HG02884 (cell line): ENCODE results near the gene SLC35E3.

Experiments
- ATAC-seq: cut with Tn5 transposase; IDR thresholded peaks from one replicate; pipeline ENCODE4 v1.9.1; 2021; ENCODE audit warnings: mild to moderate bottlenecking, moderate library complexity; ENCODE audit not compliant: unreplicated experiment

Gene SLC35E3

GRCh38 chr12:68745904-68746571 lies at the start of gene SLC35E3:
Gene SLC35E3, plus strand, starts transcription at chr12:68746176. Its CDS starts 202 bp downstream, at chr12:68746378.
- peak; percentile 95 for ATAC-seq

GRCh38 chr12:68699486-68699885 lies 46.5 kb upstream of the SLC35E3 start:
- ATAC-seq = no peak

- ATAC-seq = no peak
These were observed 18.2 kb upstream of the SLC35E3 start for GRCh38 chr12:68727776-68728175.

- ATAC-seq = no peak
These were observed 12.3 kb upstream of the SLC35E3 start for GRCh38 chr12:68733661-68734071.

- no peak for ATAC-seq
These were observed 6.1 kb upstream of the SLC35E3 start for GRCh38 chr12:68739891-68740290.

GRCh38 chr12:68743356-68743755 lies 2.6 kb upstream of the SLC35E3 start:
- ATAC-seq = no peak

GRCh38 chr12:68745376-68745903 lies 536 bp upstream of the SLC35E3 start:
- ATAC-seq = no peak

GRCh38 chr12:68746572-68747180 lies 700 bp downstream of the SLC35E3 start:
- peak; percentile 29 for ATAC-seq

- no peak for ATAC-seq
These were observed 3.5 kb downstream of the SLC35E3 start for GRCh38 chr12:68749443-68749842.

- ATAC-seq = no peak
These were observed 3.9 kb downstream of the SLC35E3 start for GRCh38 chr12:68749861-68750260.

- ATAC-seq = no peak
These were observed 4.5 kb downstream of the SLC35E3 start for GRCh38 chr12:68750506-68750905.

- ATAC-seq = no peak
These were observed 9.7 kb downstream of the SLC35E3 start for GRCh38 chr12:68755536-68756243.

GRCh38 chr12:68759852-68760251 lies 13.9 kb downstream of the SLC35E3 start:
- no peak for ATAC-seq

GRCh38 chr12:68760806-68761441 lies 14.9 kb downstream of the SLC35E3 start:
- no peak for ATAC-seq

GRCh38 chr12:68761442-68761812 lies 15.5 kb downstream of the SLC35E3 start:
- no peak for ATAC-seq

GRCh38 chr12:68761901-68762630 lies 16.1 kb downstream of the SLC35E3 start:
- no peak for ATAC-seq

- ATAC-seq = no peak
These were observed 16.7 kb downstream of the SLC35E3 start for GRCh38 chr12:68762691-68763090.

- no peak for ATAC-seq
These were observed 19.7 kb downstream of the SLC35E3 start for GRCh38 chr12:68765696-68766095.

GRCh38 chr12:68766646-68767045 lies 20.7 kb downstream of the SLC35E3 start:
- no peak for ATAC-seq

- ATAC-seq = no peak
These were observed 21.2 kb downstream of the SLC35E3 start for GRCh38 chr12:68767191-68767590.
